Astrocyte of the cerebellum (primary cell): ENCODE measurements around the gene LYZL6.

Experiments
- DNase-seq: peaks from one replicate; pipeline ENCODE4 v3.0.0-alpha.2; 2011; ENCODE audit warnings: low read depth
- H3K4me3 ChIP-seq: 2 replicates; pipeline ENCODE4 v1.5.1; 2011; ENCODE audit warnings: mild to moderate bottlenecking, low read depth, low read length, moderate library complexity
- in situ Hi-C: cut with HindIII; loops from 2 replicates; pipeline ENCODE4 v1.10.0; 2017; ENCODE audit warnings: low sequenced_read_pairs
- TF ChIP-seq, protein P1 (sequence below): IDR thresholded peaks from 2 replicates; pipeline ENCODE4 v1.5.1; 2012; ENCODE audit warnings: low read length, low read depth, moderate library complexity, mild to moderate bottlenecking; ENCODE audit errors: missing control alignments

Gene LYZL6

DNA sequence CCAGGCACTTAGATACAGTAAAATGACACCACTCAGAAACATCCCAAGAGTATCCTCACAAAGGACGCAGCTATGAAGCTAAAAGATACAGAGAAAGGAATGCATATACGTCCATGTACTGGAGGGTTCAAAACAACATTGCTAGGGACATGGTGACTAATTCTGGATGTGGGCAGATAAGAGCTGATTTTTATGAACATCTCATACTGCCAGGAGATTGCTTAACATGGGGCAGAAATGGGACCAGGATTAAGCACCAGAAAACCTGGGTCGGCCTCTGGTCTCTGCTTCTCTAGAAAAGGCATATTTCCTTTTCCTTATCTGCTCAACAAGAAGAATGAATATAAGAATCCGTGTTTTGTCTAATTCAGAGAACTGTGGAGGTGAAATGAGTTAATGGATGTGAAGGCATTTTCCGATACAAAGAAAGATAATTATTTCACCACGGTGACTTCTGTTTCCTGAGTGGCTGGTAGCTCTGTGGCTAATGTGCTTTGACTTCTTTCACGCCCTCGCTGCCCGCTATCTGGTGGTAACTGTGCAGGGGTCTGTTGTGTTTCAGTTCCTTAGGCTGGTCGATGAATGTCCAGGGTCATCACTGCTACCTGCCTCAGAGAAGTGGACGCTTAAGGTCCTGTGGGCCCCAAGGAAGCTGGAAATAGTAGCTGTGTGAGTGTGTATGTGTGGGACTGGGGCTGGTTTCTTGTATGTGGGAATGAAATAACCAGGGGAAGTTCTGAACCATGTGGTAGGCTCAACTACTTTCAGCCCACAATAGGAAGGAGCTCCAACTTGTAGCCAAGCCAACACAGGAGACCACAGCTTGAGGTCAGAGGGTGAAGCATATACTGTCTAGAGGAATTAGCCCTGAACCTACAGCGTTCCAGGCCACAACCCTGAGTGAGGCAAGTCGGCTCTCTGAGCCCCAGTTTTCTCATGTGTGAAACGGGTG lies 47.6 kb downstream of the LYZL6 start:
- in situ Hi-C loops = no loop called here
- no peak overlapping the region for H3K4me3 ChIP-seq
- TF ChIP-seq, protein P1, sequence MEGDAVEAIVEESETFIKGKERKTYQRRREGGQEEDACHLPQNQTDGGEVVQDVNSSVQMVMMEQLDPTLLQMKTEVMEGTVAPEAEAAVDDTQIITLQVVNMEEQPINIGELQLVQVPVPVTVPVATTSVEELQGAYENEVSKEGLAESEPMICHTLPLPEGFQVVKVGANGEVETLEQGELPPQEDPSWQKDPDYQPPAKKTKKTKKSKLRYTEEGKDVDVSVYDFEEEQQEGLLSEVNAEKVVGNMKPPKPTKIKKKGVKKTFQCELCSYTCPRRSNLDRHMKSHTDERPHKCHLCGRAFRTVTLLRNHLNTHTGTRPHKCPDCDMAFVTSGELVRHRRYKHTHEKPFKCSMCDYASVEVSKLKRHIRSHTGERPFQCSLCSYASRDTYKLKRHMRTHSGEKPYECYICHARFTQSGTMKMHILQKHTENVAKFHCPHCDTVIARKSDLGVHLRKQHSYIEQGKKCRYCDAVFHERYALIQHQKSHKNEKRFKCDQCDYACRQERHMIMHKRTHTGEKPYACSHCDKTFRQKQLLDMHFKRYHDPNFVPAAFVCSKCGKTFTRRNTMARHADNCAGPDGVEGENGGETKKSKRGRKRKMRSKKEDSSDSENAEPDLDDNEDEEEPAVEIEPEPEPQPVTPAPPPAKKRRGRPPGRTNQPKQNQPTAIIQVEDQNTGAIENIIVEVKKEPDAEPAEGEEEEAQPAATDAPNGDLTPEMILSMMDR = no peak
- no peak for DNase-seq

DNA sequence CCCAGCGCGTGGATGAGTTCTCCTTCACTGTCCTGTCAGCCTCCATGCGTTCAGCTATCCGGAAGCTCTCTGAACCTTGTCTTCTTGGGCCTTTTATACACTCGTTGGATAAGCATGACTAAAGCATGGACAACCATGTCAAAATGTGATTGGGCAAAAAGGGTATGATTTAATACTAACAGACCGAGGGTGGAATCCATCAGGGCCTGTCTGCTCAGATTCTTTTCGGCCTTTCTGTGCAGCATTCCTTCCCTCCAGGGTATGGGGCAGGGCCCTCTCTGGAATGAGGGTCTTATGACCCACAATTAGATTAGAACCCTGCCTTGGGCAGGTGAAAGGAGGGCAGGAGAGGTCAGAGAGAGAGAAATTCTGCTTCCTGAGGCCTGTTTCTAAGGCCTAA lies 49.3 kb downstream of the LYZL6 start:
- DNase-seq = no peak
- in situ Hi-C loops = no loop called here
- TF ChIP-seq, protein P1 = no peak
- no peak overlapping the region for H3K4me3 ChIP-seq

- in situ Hi-C loops = no loop called here
- no peak for DNase-seq
- TF ChIP-seq, protein P1 = no peak
- no peak overlapping the region for H3K4me3 ChIP-seq
Observed at GRCh38 chr17:35893751-35894150, 49.8 kb downstream of the LYZL6 start.

GRCh38 chr17:35892091-35893035 lies 51.1 kb downstream of the LYZL6 start:
- in situ Hi-C loops = no loop called here
- TF ChIP-seq, protein P1 = no peak
- DNase-seq = no peak
- H3K4me3 ChIP-seq = no peak overlapping the region

DNA sequence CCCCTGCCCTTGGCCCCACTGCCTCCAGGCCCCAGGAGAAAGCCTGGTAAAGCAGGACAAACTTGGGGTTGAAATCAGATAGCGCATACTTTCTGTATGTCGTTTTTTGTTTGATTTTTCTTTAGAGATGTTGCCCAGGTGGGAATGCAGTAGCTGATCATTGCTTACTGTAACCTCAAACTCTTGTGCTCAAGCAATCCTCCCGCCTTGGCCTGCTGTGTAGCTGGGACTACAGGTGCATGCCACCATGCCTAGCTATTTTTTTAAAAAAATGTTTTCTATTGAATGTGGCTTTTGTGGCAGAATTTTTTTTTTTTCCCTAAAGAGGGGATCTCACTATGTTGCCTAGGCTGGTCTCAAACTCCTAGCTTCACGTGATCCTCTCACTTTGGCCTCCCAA lies 52.2 kb downstream of the LYZL6 start:
- TF ChIP-seq, protein P1 = no peak
- no peak for DNase-seq

GRCh38 chr17:35890774-35891155 lies 52.7 kb downstream of the LYZL6 start:
- TF ChIP-seq, protein P1 = no peak
- no peak overlapping the region for H3K4me3 ChIP-seq
- in situ Hi-C loops = no loop called here
- no peak for DNase-seq

More for the DNA sequence above, 52.2 kb downstream of the LYZL6 start:
- in situ Hi-C loops = no loop called here
- no peak overlapping the region for H3K4me3 ChIP-seq
